Muscle of back (tissue), 13 donors: ENCODE measurements around the gene FAHD2A. TPM values are rescaled to one million over a fixed set of nuclear protein-coding genes. Genes with fewer than 3 reads are reported as not detected.
"Not testable (repeated sequence)": the region's sequence is repeated elsewhere in the genome, so short reads cannot be mapped to it uniquely, and the experiment has no call there.

Source experiments
- DNase-seq, 3 donors: peaks; one replicate each; pipeline versions ENCODE4 v3.0.0 to v3.0.0-alpha.2; 2013
- long read RNA-seq, 9 donors: transcript quantifications; one replicate each; lab custom pipeline, GENCODE V29; 2026
- polyA plus RNA-seq, 10 donors: library from polyadenylated mRNA; unstranded; fragments of 120-200 nt; gene quantifications; one replicate each; pipeline ENCODE4 v1.2.1, GENCODE V29; 2013; ENCODE audit not compliant: insufficient read length in 10 of 10

FAHD2A gene
- 10 to 100 TPM; 18.1 to 27.1 (median 19.1) TPM for polyA plus RNA-seq
- long read RNA-seq, donor 1, full-length matches to known transcripts, result 2 of 2 reads
- long read RNA-seq, donor 1, partial matches to known transcripts, result 0 of 2 reads
- long read RNA-seq, donor 1, other reads (novel, unspliced or antisense), result 0 of 2 reads
- long read RNA-seq, donor 2, full-length matches to known transcripts, result 1 of 1 reads
- long read RNA-seq, donor 2, partial matches to known transcripts, result 0 of 1 reads
- long read RNA-seq, donor 2, other reads (novel, unspliced or antisense), result 0 of 1 reads
- long read RNA-seq, donor 3, result 0 reads
- long read RNA-seq, donor 4, full-length matches to known transcripts, result 2 of 2 reads
- long read RNA-seq, donor 4, partial matches to known transcripts, result 0 of 2 reads
- long read RNA-seq, donor 4, other reads (novel, unspliced or antisense), result 0 of 2 reads
- long read RNA-seq, donor 5, full-length matches to known transcripts, result 4 of 4 reads
- long read RNA-seq, donor 5, partial matches to known transcripts, result 0 of 4 reads
- long read RNA-seq, donor 5, other reads (novel, unspliced or antisense), result 0 of 4 reads
- long read RNA-seq, donor 6, full-length matches to known transcripts, result 7 of 7 reads
- long read RNA-seq, donor 6, partial matches to known transcripts, result 0 of 7 reads
- long read RNA-seq, donor 6, other reads (novel, unspliced or antisense), result 0 of 7 reads
- long read RNA-seq, donor 7, partial matches to known transcripts, result 0 of 1 reads
- long read RNA-seq, donor 7, other reads (novel, unspliced or antisense), result 0 of 1 reads
- long read RNA-seq, donor 8, full-length matches to known transcripts, result 7 of 7 reads
- long read RNA-seq, donor 8, partial matches to known transcripts, result 0 of 7 reads
- long read RNA-seq, donor 8, other reads (novel, unspliced or antisense), result 0 of 7 reads
- long read RNA-seq, donor 9, partial matches to known transcripts, result 0 of 2 reads
- long read RNA-seq, donor 9, other reads (novel, unspliced or antisense), result 0 of 2 reads

- DNase-seq, result peak; percentile 91 to 98 (median 94)
Measured at GRCh38 chr2:95402370-95403203, at the start of gene FAHD2A. TSS of gene FAHD2A (plus strand) at chr2:95402708. CDS start at chr2:95405559, 2,851 bp downstream.

- no peak for DNase-seq
Measured at GRCh38 chr2:95353055-95353575, 49.4 kb upstream of the FAHD2A start.

- DNase-seq, result no peak
Measured at GRCh38 chr2:95353613-95354468, 48.7 kb upstream of the FAHD2A start.

- DNase-seq, result no peak
Measured at GRCh38 chr2:95354469-95354901, 48.0 kb upstream of the FAHD2A start.

GRCh38 chr2:95354925-95355324 is 47.6 kb upstream of the FAHD2A start:
- no peak for DNase-seq

- not testable (repeated sequence) for DNase-seq
Measured at GRCh38 chr2:95355486-95355885, 47.0 kb upstream of the FAHD2A start.

GRCh38 chr2:95356821-95357700 is 45.4 kb upstream of the FAHD2A start:
- DNase-seq, result no peak

- DNase-seq, result no peak
Measured at GRCh38 chr2:95357717-95358280, 44.7 kb upstream of the FAHD2A start.

- DNase-seq, result peak; percentile 37 to 45 (median 44)
Measured at GRCh38 chr2:95359031-95359430, 43.5 kb upstream of the FAHD2A start.

- DNase-seq, result no peak
Measured at GRCh38 chr2:95359501-95359930, 43.0 kb upstream of the FAHD2A start.

- DNase-seq, result no peak
Measured at GRCh38 chr2:95361216-95361980, 41.1 kb upstream of the FAHD2A start.

GRCh38 chr2:95362486-95362885 is 40.0 kb upstream of the FAHD2A start:
- no peak for DNase-seq

GRCh38 chr2:95366514-95366913 is 36.0 kb upstream of the FAHD2A start:
- no peak for DNase-seq

- no peak for DNase-seq
Measured at GRCh38 chr2:95372216-95372829, 30.2 kb upstream of the FAHD2A start.

- DNase-seq, result no peak
Measured at GRCh38 chr2:95372845-95373244, 29.7 kb upstream of the FAHD2A start.

- no peak for DNase-seq
Measured at GRCh38 chr2:95374029-95374428, 28.5 kb upstream of the FAHD2A start.

GRCh38 chr2:95374451-95374920 is 28.0 kb upstream of the FAHD2A start:
- no peak for DNase-seq
